WTC11 (cell line): Measurements from ENCODE around the gene TAF1D.

ENCODE experiments used
- CTCF ChIP-seq: fragments of 200-600 bp; IDR thresholded peaks from 2 replicates; pipeline ENCODE4 v1.8.0; 2022; ENCODE audit warnings: antibody characterized with exemption
- MAX ChIP-seq: sonication (generic); formaldehyde crosslinking; IDR thresholded peaks from 2 replicates; pipeline ENCODE4 v1.8.0; 2022; ENCODE audit warnings: mild to moderate bottlenecking, missing genetic modification reagents

- TF ChIP-seq CTCF (peak; percentile 52), MAX (CRISPR knock-in tag) (no peak)
These were observed 34.0 kb upstream of the TAF1D start for GRCh38 chr11:93775289-93775688.
